Stomach (tissue), 4 donors: ENCODE results near the gene PLEKHG1.

Experiments
- CTCF ChIP-seq, 7 experiments: fragments of 450-650 bp in 4 of 7; fragments of 200-600 bp in 3 of 7; sonication (generic) in 3 of 7; IDR thresholded peaks; one replicate each; pipeline ENCODE4 v1.5.1; 2016 to 2019; ENCODE audit warnings: antibody characterized with exemption in 7 of 7, control low read depth in 2 of 7, mild to moderate bottlenecking in 1 of 7
- POLR2A ChIP-seq, 4 donors: fragments of 450-650 bp; IDR thresholded peaks; one replicate each; pipeline ENCODE4 v1.6.1; 2016; ENCODE audit warnings: antibody characterized with exemption in 4 of 4, control low read depth in 2 of 4, mild to moderate bottlenecking in 1 of 4, moderate library complexity in 1 of 4
- POLR2AphosphoS5 ChIP-seq, 3 donors: sonication (generic); formaldehyde crosslinking; IDR thresholded peaks; one replicate each; pipeline ENCODE4 v1.6.1; 2016; ENCODE audit warnings: antibody characterized with exemption in 3 of 3

- TF ChIP-seq CTCF (IDR thresholded peaks at IDR 0.05) (no peak), POLR2AphosphoS5 (IDR thresholded peaks at IDR 0.05) (no peak), POLR2A (IDR thresholded peaks at IDR 0.05) (no peak)
These were observed 10.9 kb downstream of the PLEKHG1 start for GRCh38 chr6:150610584-150610983.
